ENCODE measurements around the gene SCEL.

DNA sequence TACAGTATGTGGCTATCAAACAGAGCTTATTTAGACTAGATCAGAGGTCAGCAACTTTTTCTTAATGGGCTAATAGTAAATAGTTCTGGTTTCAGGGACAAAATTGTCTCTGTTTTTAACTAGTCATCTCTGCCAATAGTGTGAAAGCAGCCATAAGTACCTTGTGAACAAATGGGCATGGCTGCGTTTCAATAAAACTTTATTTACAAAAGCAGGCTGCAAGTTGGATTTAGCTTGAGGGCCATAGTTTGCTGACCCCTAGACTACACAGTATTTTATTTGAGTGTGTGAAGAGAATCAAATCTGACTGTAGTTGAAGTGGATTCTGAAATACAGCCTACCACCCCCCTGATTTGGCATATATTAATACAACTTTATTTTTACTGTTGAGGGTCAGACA lies 75.6 kb downstream of the SCEL start:
- TF ChIP-seq POLR2A (IDR thresholded peaks at IDR 0.05; ENCODE audit: low read length) (no peak), GATA1 (IDR thresholded peaks at IDR 0.05; ENCODE audit: low read depth, low read length) (no peak)
